Heart left ventricle (tissue), 16 donors: ENCODE measurements around the gene SPTAN1. TPM values are rescaled to one million over a fixed set of nuclear protein-coding genes. Genes with fewer than 3 reads are reported as not detected.
"Not testable (repeated sequence)": the region's sequence is repeated elsewhere in the genome, so short reads cannot be mapped to it uniquely, and the experiment has no call there.

Experiments
- ATAC-seq, 4 donors: fragments of 200-7000 bp; cut with Tn5 transposase; one replicate each; pipeline ENCODE4 v1.9.1; 2020 to 2022; ENCODE audit warnings: moderate library complexity in 4 of 4, mild to moderate bottlenecking in 3 of 4, moderate number of reproducible peaks in 1 of 4
- DNase-seq, 5 donors: peaks; one replicate each; pipeline ENCODE4 v3.0.0-alpha.2; 2020
- H3K27ac ChIP-seq, 12 donors: fragments of 200-600 bp; sonication (generic) in 4 of 12; one replicate each; pipeline versions ENCODE4 v1.5.0 to v1.8.0; 2016 to 2022; ENCODE audit warnings: mild to moderate bottlenecking in 2 of 12
- H3K27me3 ChIP-seq, 9 donors: fragments of 200-600 bp; sonication (generic) in 2 of 9; one replicate each; pipeline versions ENCODE4 v1.5.1 to v1.8.0; 2016 to 2022; ENCODE audit warnings: mild to moderate bottlenecking in 3 of 9
- H3K36me3 ChIP-seq, 9 donors: fragments of 200-600 bp; sonication (generic) in 2 of 9; one replicate each; pipeline versions ENCODE4 v1.5.0 to v1.8.0; 2018 to 2022; ENCODE audit warnings: mild to moderate bottlenecking in 2 of 9
- H3K4me1 ChIP-seq, 12 donors: fragments of 200-600 bp; sonication (generic) in 4 of 12; one replicate each; pipeline versions ENCODE4 v1.5.0 to v1.8.0; 2016 to 2022; ENCODE audit warnings: mild to moderate bottlenecking in 3 of 12
- H3K4me3 ChIP-seq, 12 donors: fragments of 200-600 bp; sonication (generic) in 4 of 12; one replicate each; pipeline versions ENCODE4 v1.5.0 to v1.8.0; 2017 to 2022; ENCODE audit warnings: mild to moderate bottlenecking in 9 of 12, moderate library complexity in 4 of 12
- H3K9me3 ChIP-seq, 12 donors: fragments of 200-600 bp; sonication (generic) in 4 of 12; one replicate each; pipeline versions ENCODE4 v1.5.0 to v1.8.0; 2016 to 2022; ENCODE audit warnings: mild to moderate bottlenecking in 1 of 12
- CTCF ChIP-seq, 12 donors: fragments of 200-600 bp; sonication (generic) in 4 of 12; IDR thresholded peaks; one replicate each; pipeline versions ENCODE4 v1.5.0 to v1.8.0; 2018 to 2022; ENCODE audit warnings: antibody characterized with exemption in 12 of 12, mild to moderate bottlenecking in 5 of 12
- POLR2A ChIP-seq, 2 donors: fragments of 450-650 bp; IDR thresholded peaks; one replicate each; pipeline ENCODE4 v1.6.1; 2017; ENCODE audit warnings: antibody characterized with exemption in 2 of 2, mild to moderate bottlenecking in 2 of 2, moderate library complexity in 2 of 2
- WGBS, 4 donors: extraction: QIAGEN DNeasy Blood & Tissue Kit in 2 of 4; methylation state at CpG; one replicate each; pipeline versions ENCODE4 v1.1.5 to v1.1.7; 2013 to 2018; 5-methylcytosine and 5-hydroxymethylcytosine counted together
- intact Hi-C, 10 donors: fragments of 100-400 bp; cut with DNase I; formaldehyde crosslinking; loops; one replicate each; pipeline versions ENCODE4 v1.11.1 to v1.14.2; 2022
- polyA plus RNA-seq, 2 donors: library from polyadenylated mRNA; stranded (reverse); fragments of 200-250 nt; gene quantifications; one replicate each; pipeline ENCODE4 v1.2.3, GENCODE V29; 2013
- total RNA-seq, 9 donors: library from RNA; depleted of rRNA in 2 of 9; stranded (reverse); fragments of >200 nt in 2 of 9; fragmentation: NEBNext Ultra II Directional in 3 of 9; extraction: Animal tissue kit (Norgen Biotek cat#: 25700) in 3 of 9; gene quantifications; one replicate each; pipeline versions ENCODE4 v1.1.0 to v1.2.4, GENCODE V29; 2016 to 2023
- donor health status: ischemic (EF 13 %, LVEDD 7.1; RV severe dilation, severe dysfunction).
- donor health status: healthy with polysubstance abuse.
- donor health status: DM: no; HTN: yes; CAD: no.
- donor health status: DM: no; HTN: no; CAD: no.
- donor health status: ischemic (EF 25% LVEDD 6.9; RV normal size, moderate dysfunction).
- donor health status: ischemic (EF 25% LVEDD 5.7; RV mildly dilated, moderate dysfunction).
- donor health status: healthy.
- donor health status: DM: yes; HTN: yes; CAD: no.
- donor health status: ischemic (EF 35%, LVEDD 5.7; RV mildly dilated, moderate dysfunction).
- donor health status: nonischemic (EF 11% LVEDD 7.7; RV severe dilation, severe dysfunction).
- donor health status: DM: yes; HTN: yes; CAD: no.
- donor health status: PGD.
- donor health status: ischemic (EF 29% LVEDD 5.4; RV normal size, mild dysfunction).
- donor health status: nonischemic (EF 23%, LVEDD 6.1; RV moderate dilation, normal function).

The SPTAN1 gene
- total and polyA plus RNA-seq, 11 donors, result 104 to 472 (median 273) TPM

GRCh38 chr9:128575916-128576315 lies 23.5 kb downstream of the SPTAN1 start:
- Histone ChIP-seq H3K4me3 (no peak overlapping the region), H3K27ac (peak overlapping the region in 6 of 12 donors; percentile 6 to 60 (median 27)), H3K36me3 (peaks cover 5 to 100% (median 99%) of the 10 kb centered on the region in 9 donors), H3K9me3 (no peaks in the 10 kb centered on the region), H3K4me1 (peaks cover 0 to 24% (median 13%) of the 10 kb centered on the region in 12 donors), H3K27me3 (no peaks in the 10 kb centered on the region)
- DNase-seq, result no peak
- intact Hi-C loops, result loop anchor here in 2 of 10 donors (5.0 kb wide), 2 partner anchors 36 to 46 kb away; no protein-coding TSS in a partner anchor
- TF ChIP-seq CTCF (IDR thresholded peaks at IDR 0.05), result no peak
- TF ChIP-seq POLR2A (IDR thresholded peaks at IDR 0.05), result no peak
- 85 to 90% (median 87%) methylated on average over 2 of the region's 2 CpGs for WGBS, 4 donors
- ATAC-seq, result no peak

DNA sequence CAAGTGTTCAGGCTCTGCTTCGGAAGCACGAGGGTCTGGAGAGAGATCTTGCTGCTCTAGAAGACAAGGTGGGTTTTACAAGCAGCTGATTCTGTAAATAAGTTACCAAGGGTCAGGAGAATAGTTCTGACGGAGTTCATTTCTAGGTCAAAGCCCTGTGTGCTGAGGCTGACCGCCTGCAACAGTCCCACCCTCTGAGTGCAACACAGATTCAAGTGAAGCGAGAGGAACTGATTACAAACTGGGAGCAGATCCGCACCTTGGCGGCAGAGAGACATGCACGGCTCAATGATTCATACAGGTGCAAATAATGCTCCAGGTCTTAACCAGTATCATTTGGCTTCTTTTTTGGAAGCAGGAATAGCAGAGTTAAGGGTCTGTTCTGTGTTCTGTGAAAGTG lies 24.8 kb downstream of the SPTAN1 start:
- peaks cover 8 to 100% (median 100%) of the 10 kb centered on the region in 9 donors for H3K36me3 ChIP-seq
- H3K4me3 ChIP-seq, result no peak overlapping the region
- H3K4me1 ChIP-seq, result peaks cover 0 to 24% (median 13%) of the 10 kb centered on the region in 12 donors
- DNase-seq, result no peak
- no peaks in the 10 kb centered on the region for H3K9me3 ChIP-seq
- no peak for ATAC-seq
- no peak overlapping the region for H3K27ac ChIP-seq
- WGBS, 4 donors, result 91 to 94% (median 92%) methylated on average over 8 of the region's 8 CpGs
- no peaks in the 10 kb centered on the region for H3K27me3 ChIP-seq
- no peak for TF ChIP-seq CTCF (IDR thresholded peaks at IDR 0.05)
- TF ChIP-seq POLR2A (IDR thresholded peaks at IDR 0.05), result no peak
- intact Hi-C loops, result loop anchor here in 2 of 10 donors (5.0 kb wide), 2 partner anchors 35 to 45 kb away; no protein-coding TSS in a partner anchor

- intact Hi-C loops, result loop anchor here in 2 of 10 donors (5.0 kb wide), 2 partner anchors 33 to 43 kb away; no protein-coding TSS in a partner anchor
- TF ChIP-seq POLR2A (IDR thresholded peaks at IDR 0.05) (no peak), CTCF (IDR thresholded peaks at IDR 0.05) (no peak)
- Histone ChIP-seq H3K36me3 (peaks cover 11 to 100% (median 100%) of the 10 kb centered on the region in 9 donors), H3K27me3 (no peaks in the 10 kb centered on the region), H3K9me3 (no peaks in the 10 kb centered on the region), H3K4me1 (peaks cover 0 to 23% (median 13%) of the 10 kb centered on the region in 12 donors), H3K4me3 (no peak overlapping the region), H3K27ac (no peak overlapping the region)
- no peak for DNase-seq
- ATAC-seq, result no peak
- WGBS, 4 donors, result 98 to 100% (median 98%) methylated on average over 1 of the region's 1 CpG
These were observed 26.8 kb downstream of the SPTAN1 start for GRCh38 chr9:128579194-128579593.

DNA sequence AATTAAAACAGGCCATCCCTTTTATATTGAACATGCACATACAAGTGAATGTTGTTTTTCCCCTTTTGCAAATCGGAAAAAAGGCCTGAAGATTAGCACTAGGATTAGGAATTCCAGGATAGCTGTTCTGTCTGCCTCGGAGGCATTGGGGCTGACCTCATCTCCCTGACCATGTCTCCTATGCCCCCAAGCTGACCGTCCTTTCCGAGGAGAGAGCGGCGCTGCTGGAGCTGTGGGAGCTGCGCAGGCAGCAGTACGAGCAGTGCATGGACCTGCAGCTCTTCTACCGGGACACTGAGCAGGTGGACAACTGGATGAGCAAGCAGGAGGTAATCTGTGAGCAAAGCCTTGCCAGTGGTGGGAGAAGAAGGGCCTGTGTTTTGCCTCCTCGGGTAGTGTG lies 28.3 kb downstream of the SPTAN1 start:
- Histone ChIP-seq H3K27me3 (no peaks in the 10 kb centered on the region), H3K9me3 (no peaks in the 10 kb centered on the region), H3K27ac (no peak overlapping the region), H3K4me1 (peaks cover 0 to 13% (median 3%) of the 10 kb centered on the region in 12 donors), H3K36me3 (peaks cover 11 to 100% (median 100%) of the 10 kb centered on the region in 9 donors), H3K4me3 (no peak overlapping the region)
- WGBS, 4 donors, result 91 to 94% (median 93%) methylated on average over 10 of the region's 10 CpGs
- intact Hi-C loops, result loop anchor here in 2 of 10 donors (5.0 kb wide), 1 partner anchor 37 kb away; no protein-coding TSS in a partner anchor
- ATAC-seq (no peak), DNase-seq (no peak)
- no peak for TF ChIP-seq POLR2A (IDR thresholded peaks at IDR 0.05)
- no peak for TF ChIP-seq CTCF (IDR thresholded peaks at IDR 0.05)

DNA sequence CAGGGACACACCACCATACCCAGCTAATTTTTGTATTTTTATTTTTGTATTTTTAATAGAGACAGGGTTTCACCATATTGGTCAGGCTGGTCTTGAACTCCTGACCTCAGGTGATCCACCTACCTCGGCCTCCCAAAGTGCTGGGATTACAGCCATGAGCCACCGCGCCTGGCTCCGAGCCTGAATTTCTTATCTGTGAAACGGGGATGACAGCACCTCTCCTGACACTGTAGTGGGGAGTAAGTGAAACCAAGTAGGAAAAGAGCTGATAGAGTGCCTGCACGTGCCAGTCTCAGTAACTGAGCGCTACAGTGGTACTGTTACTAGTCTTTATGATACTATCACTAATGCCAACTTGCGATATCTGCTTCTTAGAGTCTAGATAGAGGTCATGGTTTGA lies 32.8 kb downstream of the SPTAN1 start:
- H3K27me3 ChIP-seq, H3K27ac ChIP-seq, intact Hi-C loops, H3K9me3 ChIP-seq, H3K4me1 ChIP-seq, H3K4me3 ChIP-seq: not testable (repeated sequence)
- ATAC-seq (peak; percentile 81 to 93 (median 88)), DNase-seq (peak; percentile 41 to 70 (median 59))
- H3K36me3 ChIP-seq, result peaks cover 6 to 100% (median 100%) of the 10 kb centered on the region in 9 donors
- 36 to 58% (median 47%) methylated on average over 8 of the region's 8 CpGs for WGBS, 4 donors

- H3K36me3 ChIP-seq, result peaks cover 5 to 100% (median 100%) of the 10 kb centered on the region in 9 donors
- H3K4me1 ChIP-seq, H3K9me3 ChIP-seq, ATAC-seq, H3K27ac ChIP-seq, H3K4me3 ChIP-seq, intact Hi-C loops, H3K27me3 ChIP-seq, DNase-seq: not testable (repeated sequence)
- 87 to 94% (median 92%) methylated on average over 11 of the region's 11 CpGs for WGBS, 4 donors
These were observed 34.5 kb downstream of the SPTAN1 start for GRCh38 chr9:128586934-128587333.
